Neural progenitor cell (in vitro differentiated cells): Measurements from ENCODE around the gene RBM26. TPM values are rescaled to one million over a fixed set of nuclear protein-coding genes. Genes with fewer than 3 reads are reported as not detected.

Source experiments
- DNase-seq: peaks from one replicate; pipeline ENCODE4 v3.0.0-alpha.2; 2016; ENCODE audit warnings: low spot score
- H2AFZ ChIP-seq: fragments of 200-600 bp; sonication (generic); replicated peaks from 2 replicates; pipeline ENCODE4 v1.6.1; 2016; ENCODE audit warnings: antibody characterized with exemption
- H3F3A ChIP-seq: fragments of 200-600 bp; sonication (generic); 2 replicates; pipeline ENCODE4 v1.6.1; 2016; ENCODE audit warnings: antibody characterized with exemption, low read depth
- H3K27ac ChIP-seq: fragments of 200-600 bp; sonication (generic); 2 replicates; pipeline ENCODE4 v1.5.1; 2016; ENCODE audit warnings: mild to moderate bottlenecking
- H3K27me3 ChIP-seq: fragments of 200-600 bp; sonication (generic); 2 replicates; pipeline ENCODE4 v1.6.1; 2016; ENCODE audit warnings: mild to moderate bottlenecking, moderate library complexity
- H3K36me3 ChIP-seq: fragments of 200-600 bp; sonication (generic); 2 replicates; pipeline ENCODE4 v1.5.1; 2016
- H3K4me1 ChIP-seq: fragments of 200-600 bp; sonication (generic); 2 replicates; pipeline ENCODE4 v1.6.1; 2016; ENCODE audit warnings: mixed run types
- H3K4me2 ChIP-seq: fragments of 200-600 bp; sonication (generic); 2 replicates; pipeline ENCODE4 v1.6.1; 2016
- H3K4me3 ChIP-seq: fragments of 200-600 bp; sonication (generic); 2 replicates; pipeline ENCODE4 v1.5.1; 2016
- H3K79me2 ChIP-seq: fragments of 200-600 bp; sonication (generic); 2 replicates; pipeline ENCODE4 v1.6.1; 2016; ENCODE audit warnings: low read depth
- H3K9ac ChIP-seq: fragments of 200-600 bp; sonication (generic); 2 replicates; pipeline ENCODE4 v1.6.1; 2016
- H3K9me3 ChIP-seq: fragments of 200-600 bp; sonication (generic); 2 replicates; pipeline ENCODE4 v1.5.1; 2016; ENCODE audit warnings: low read depth
- H4K20me1 ChIP-seq: fragments of 200-600 bp; sonication (generic); 2 replicates; pipeline ENCODE4 v1.6.1; 2016; ENCODE audit warnings: low read depth
- H3K27ac Mint-ChIP-seq: 3 replicates; pipeline ENCODE4 v1.8.0; 2021; ENCODE audit warnings: mixed read lengths
- H3K27me3 Mint-ChIP-seq: 2 replicates; pipeline ENCODE4 v1.8.0; 2022; ENCODE audit warnings: low read depth, mild to moderate bottlenecking, inconsistent platforms, moderate library complexity, mixed read lengths; ENCODE audit not compliant: insufficient read depth
- H3K36me3 Mint-ChIP-seq: 3 replicates; pipeline ENCODE4 v1.8.0; 2021; ENCODE audit warnings: mixed read lengths
- H3K4me1 Mint-ChIP-seq: 3 replicates; pipeline ENCODE4 v1.8.0; 2021; ENCODE audit warnings: mixed read lengths
- H3K4me3 Mint-ChIP-seq: 3 replicates; pipeline ENCODE4 v1.8.0; 2021; ENCODE audit warnings: mild to moderate bottlenecking, moderate library complexity, mixed read lengths
- H3K9me3 Mint-ChIP-seq: 3 replicates; pipeline ENCODE4 v1.8.0; 2020; ENCODE audit warnings: mixed read lengths
- EZH2 ChIP-seq: fragments of 200-600 bp; sonication (generic); IDR thresholded peaks from 2 replicates; pipeline ENCODE4 v1.6.1; 2017; ENCODE audit warnings: antibody characterized with exemption, mild to moderate bottlenecking, moderate library complexity
- EZH2phosphoT487 ChIP-seq: fragments of 200-600 bp; sonication (generic); IDR thresholded peaks from 2 replicates; pipeline ENCODE4 v1.6.1; 2017; ENCODE audit warnings: antibody characterized with exemption
- total RNA-seq: library from RNA; depleted of rRNA; stranded (reverse); fragments of >200 nt; gene quantifications from 2 replicates; pipeline ENCODE4 v1.2.3, GENCODE V29; 2015; ENCODE audit warnings: low replicate concordance
- TF ChIP-seq, protein P1 (sequence below): fragments of 200-600 bp; sonication (generic); IDR thresholded peaks from 2 replicates; pipeline ENCODE4 v1.5.1; 2017; ENCODE audit warnings: antibody characterized with exemption, mild to moderate bottlenecking

Gene RBM26
- total RNA-seq, 1 donor from 2014 or later = 136 TPM

DNA sequence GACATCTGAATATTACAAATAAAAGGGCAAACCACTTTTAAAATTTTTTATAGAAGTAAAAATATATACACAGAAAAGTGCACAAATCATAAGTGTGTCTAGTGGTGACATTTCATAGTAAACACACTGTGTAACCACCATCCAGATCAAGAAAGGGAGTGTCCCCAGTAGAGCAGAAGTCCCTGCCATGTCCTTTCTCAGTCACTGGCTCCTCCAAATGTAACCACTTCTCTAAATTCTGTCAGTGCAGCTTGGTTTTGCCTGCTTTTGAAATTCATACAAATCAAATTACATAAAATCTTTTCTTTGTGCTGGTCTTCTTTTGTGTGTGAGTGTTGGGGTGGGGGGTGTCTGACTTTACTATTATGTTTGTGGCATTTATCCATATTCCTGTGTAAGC, 116.5 kb downstream of the RBM26 start:
- H3K27me3 Mint-ChIP-seq = peaks cover 7% of the 10 kb centered on the region
- Histone ChIP-seq H4K20me1 (no peaks in the 10 kb centered on the region), H3F3A (peaks cover 23% of the 10 kb centered on the region), H3K36me3 (no peaks in the 10 kb centered on the region), H3K4me3 (no peak overlapping the region), H3K4me2 (no peak overlapping the region), H3K27ac (no peak overlapping the region), H3K9me3 (no peaks in the 10 kb centered on the region), H3K79me2 (no peaks in the 10 kb centered on the region), H3K9ac (no peak overlapping the region), H3K4me1 (peaks cover 54% of the 10 kb centered on the region), H2AFZ (no peak overlapping the region), H3K27me3 (no peaks in the 10 kb centered on the region)
- H3K4me3 Mint-ChIP-seq = no peak overlapping the region
- DNase-seq = no peak
- H3K9me3 Mint-ChIP-seq = no peaks in the 10 kb centered on the region
- TF ChIP-seq, protein P1, sequence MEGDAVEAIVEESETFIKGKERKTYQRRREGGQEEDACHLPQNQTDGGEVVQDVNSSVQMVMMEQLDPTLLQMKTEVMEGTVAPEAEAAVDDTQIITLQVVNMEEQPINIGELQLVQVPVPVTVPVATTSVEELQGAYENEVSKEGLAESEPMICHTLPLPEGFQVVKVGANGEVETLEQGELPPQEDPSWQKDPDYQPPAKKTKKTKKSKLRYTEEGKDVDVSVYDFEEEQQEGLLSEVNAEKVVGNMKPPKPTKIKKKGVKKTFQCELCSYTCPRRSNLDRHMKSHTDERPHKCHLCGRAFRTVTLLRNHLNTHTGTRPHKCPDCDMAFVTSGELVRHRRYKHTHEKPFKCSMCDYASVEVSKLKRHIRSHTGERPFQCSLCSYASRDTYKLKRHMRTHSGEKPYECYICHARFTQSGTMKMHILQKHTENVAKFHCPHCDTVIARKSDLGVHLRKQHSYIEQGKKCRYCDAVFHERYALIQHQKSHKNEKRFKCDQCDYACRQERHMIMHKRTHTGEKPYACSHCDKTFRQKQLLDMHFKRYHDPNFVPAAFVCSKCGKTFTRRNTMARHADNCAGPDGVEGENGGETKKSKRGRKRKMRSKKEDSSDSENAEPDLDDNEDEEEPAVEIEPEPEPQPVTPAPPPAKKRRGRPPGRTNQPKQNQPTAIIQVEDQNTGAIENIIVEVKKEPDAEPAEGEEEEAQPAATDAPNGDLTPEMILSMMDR = no peak
- TF ChIP-seq EZH2phosphoT487 (no peak), EZH2 (no peak)
- peaks cover 18% of the 10 kb centered on the region for H3K4me1 Mint-ChIP-seq
- H3K36me3 Mint-ChIP-seq = no peaks in the 10 kb centered on the region
- no peak overlapping the region for H3K27ac Mint-ChIP-seq

DNA sequence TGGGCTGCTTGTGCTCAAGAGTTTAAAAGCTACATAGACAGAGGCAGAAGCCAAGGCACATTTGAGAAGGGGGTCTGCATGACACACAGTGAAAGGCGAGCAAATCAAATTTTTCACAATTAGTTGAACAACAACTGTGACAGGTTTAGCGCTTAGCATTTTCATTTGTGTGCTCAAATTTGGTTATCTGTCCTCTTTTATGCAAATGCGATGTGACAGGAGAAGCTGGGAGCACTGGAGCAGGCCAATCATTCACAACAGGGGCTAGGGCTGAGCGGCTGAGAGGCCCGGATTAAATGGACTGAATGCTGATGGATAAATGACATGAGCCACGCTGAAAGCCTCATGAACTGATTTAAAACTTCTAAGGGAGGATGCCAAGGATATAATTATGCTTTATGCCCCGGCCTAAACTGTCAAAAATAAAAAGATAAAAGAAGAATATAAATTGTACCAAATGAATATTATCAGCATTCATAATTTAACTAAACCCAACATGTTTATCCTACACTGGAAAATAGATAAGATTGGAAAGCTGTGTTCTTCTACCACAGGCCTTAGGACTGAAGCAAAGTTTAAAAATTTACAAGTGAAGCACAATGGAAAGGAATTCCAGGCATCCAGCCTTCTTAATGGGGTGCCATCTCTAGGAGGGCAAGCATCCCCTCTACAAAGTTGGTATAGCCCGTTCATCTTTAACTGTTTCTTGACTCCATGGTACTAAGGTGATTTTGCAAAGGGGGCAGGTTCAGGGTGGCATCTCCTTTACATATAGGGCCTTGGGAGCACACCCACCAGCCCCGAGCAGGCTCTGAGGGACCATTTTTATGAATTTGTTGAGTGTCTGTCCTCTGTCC, 117.9 kb downstream of the RBM26 start:
- H3K9me3 Mint-ChIP-seq = no peaks in the 10 kb centered on the region
- peaks cover 18% of the 10 kb centered on the region for H3K4me1 Mint-ChIP-seq
- Histone ChIP-seq H3K4me1 (peaks cover 56% of the 10 kb centered on the region), H3K79me2 (no peaks in the 10 kb centered on the region), H4K20me1 (no peaks in the 10 kb centered on the region), H3K9ac (no peak overlapping the region), H3K27ac (peak overlapping the region; percentile 87), H3K4me2 (peak overlapping the region; percentile 62), H3K36me3 (no peaks in the 10 kb centered on the region), H3F3A (peaks cover 23% of the 10 kb centered on the region), H2AFZ (no peak overlapping the region), H3K27me3 (no peaks in the 10 kb centered on the region), H3K4me3 (peak overlapping the region; percentile 11), H3K9me3 (no peaks in the 10 kb centered on the region)
- no peaks in the 10 kb centered on the region for H3K36me3 Mint-ChIP-seq
- peaks cover 7% of the 10 kb centered on the region for H3K27me3 Mint-ChIP-seq
- H3K4me3 Mint-ChIP-seq = peak overlapping the region; percentile 11
- no peak overlapping the region for H3K27ac Mint-ChIP-seq
- TF ChIP-seq, protein P1 = no peak
- no peak for TF ChIP-seq EZH2phosphoT487
- no peak for TF ChIP-seq EZH2
- DNase-seq = peak; percentile 82

DNA sequence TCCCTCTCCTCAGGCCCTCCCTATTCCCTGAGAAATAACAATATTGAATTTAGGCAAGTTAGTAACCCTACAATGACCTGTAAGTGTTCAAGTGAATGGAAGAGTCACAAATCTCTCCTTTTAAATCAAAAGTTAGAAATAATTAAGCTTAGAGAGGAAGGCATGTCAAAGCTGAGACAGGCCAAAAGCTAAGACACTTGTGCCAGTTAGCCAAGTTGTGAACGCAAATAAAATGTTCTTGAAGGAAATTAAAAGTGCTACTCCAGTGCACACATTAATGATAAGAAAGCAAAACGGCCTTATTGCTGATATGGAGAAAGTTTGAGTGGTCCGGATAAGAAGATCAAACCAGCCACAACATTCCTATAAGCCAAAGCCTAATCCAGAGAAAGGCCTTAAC, 120.9 kb downstream of the RBM26 start:
- H3K36me3 ChIP-seq = no peaks in the 10 kb centered on the region
- no peaks in the 10 kb centered on the region for H3K9me3 ChIP-seq
- peaks cover 52% of the 10 kb centered on the region for H3F3A ChIP-seq
- H3K4me3 ChIP-seq = no peak overlapping the region
- no peak overlapping the region for H3K27ac ChIP-seq
- no peak overlapping the region for H3K27ac Mint-ChIP-seq
- H3K4me3 Mint-ChIP-seq = no peak overlapping the region
- no peaks in the 10 kb centered on the region for H3K36me3 Mint-ChIP-seq
- TF ChIP-seq, protein P1 = no peak
- TF ChIP-seq EZH2phosphoT487 (no peak), EZH2 (no peak)
- H3K27me3 ChIP-seq = no peaks in the 10 kb centered on the region
- no peak for DNase-seq
- peaks cover 79% of the 10 kb centered on the region for H3K4me1 ChIP-seq
- H3K4me1 Mint-ChIP-seq = peaks cover 22% of the 10 kb centered on the region
- no peak overlapping the region for H3K4me2 ChIP-seq
- H3K79me2 ChIP-seq = no peaks in the 10 kb centered on the region
- no peak overlapping the region for H3K9ac ChIP-seq
- no peaks in the 10 kb centered on the region for H3K9me3 Mint-ChIP-seq
- no peaks in the 10 kb centered on the region for H4K20me1 ChIP-seq
- H3K27me3 Mint-ChIP-seq = peaks cover 3% of the 10 kb centered on the region
- no peak overlapping the region for H2AFZ ChIP-seq
